OCI-LY7 (cell line): ENCODE results near the gene PARL. TPM values are rescaled to one million over a fixed set of nuclear protein-coding genes. Genes with fewer than 3 reads are reported as not detected.

Experiments
- BruUV-seq: library from RNA; stranded (reverse); fragments of 400-500 nt; replicated peaks from 2 replicates; lab custom pipeline; 2021; lab: Mats Ljungman, UMichigan
- CTCF ChIA-PET: fragments of 300-600 bp; sonication (Branson Sonifier 250); formaldehyde crosslinking; loops from one replicate; lab custom pipeline; 2022; ENCODE audit warnings: antibody characterized with exemption; ENCODE audit not compliant: unreplicated experiment; lab: Charles Lee
- POLR2A ChIA-PET: fragments of 300-600 bp; sonication (Branson Sonifier 250); formaldehyde crosslinking; loops from one replicate; lab custom pipeline; 2022; ENCODE audit warnings: antibody characterized with exemption; lab: Charles Lee
- DNase-seq: peaks from one replicate; pipeline ENCODE4 v3.0.0-alpha.2; 2015; ENCODE audit warnings: low spot score
- H2AFZ ChIP-seq: fragments of 200-600 bp; sonication (generic), shearing (Covaris generic); 2 replicates; pipeline ENCODE4 v1.6.1; 2014; ENCODE audit warnings: mild to moderate bottlenecking, antibody characterized with exemption, low read length, moderate library complexity
- H3K27ac ChIP-seq: fragments of 200-600 bp; sonication (generic); 2 replicates; pipeline ENCODE4 v1.5.1; 2014; ENCODE audit warnings: mixed run types, low read depth, mild to moderate bottlenecking, moderate library complexity, low read length, inconsistent platforms; ENCODE audit not compliant: poor library complexity, severe bottlenecking
- H3K36me3 ChIP-seq: fragments of 200-600 bp; sonication (generic); 2 replicates; pipeline ENCODE4 v1.6.1; 2014; ENCODE audit warnings: mild to moderate bottlenecking, antibody characterized with exemption, low read length, moderate library complexity, mixed read lengths; ENCODE audit not compliant: insufficient read depth
- H3K4me1 ChIP-seq: fragments of 200-600 bp; sonication (generic); 2 replicates; pipeline ENCODE4 v1.5.1; 2014; ENCODE audit warnings: mild to moderate bottlenecking, low read length; ENCODE audit not compliant: insufficient read depth, poor library complexity, severe bottlenecking
- H3K4me2 ChIP-seq: fragments of 200-600 bp; sonication (generic); 2 replicates; pipeline ENCODE4 v1.6.1; 2014; ENCODE audit warnings: mild to moderate bottlenecking, low read length
- H3K4me3 ChIP-seq: fragments of 200-600 bp; sonication (generic); 2 replicates; pipeline ENCODE4 v1.5.1; 2014; ENCODE audit warnings: mild to moderate bottlenecking, low read depth, low read length; ENCODE audit not compliant: poor library complexity, severe bottlenecking
- H3K79me2 ChIP-seq: fragments of 200-600 bp; sonication (generic); 2 replicates; pipeline ENCODE4 v1.6.1; 2016; ENCODE audit warnings: low read depth, mild to moderate bottlenecking, low read length, moderate library complexity, mixed read lengths; ENCODE audit not compliant: insufficient read depth
- H3K9me2 ChIP-seq: fragments of 200-600 bp; sonication (generic); 2 replicates; pipeline ENCODE4 v1.6.1; 2016; ENCODE audit warnings: mild to moderate bottlenecking, low read length, mixed read lengths; ENCODE audit not compliant: insufficient read depth
- H3K9me3 ChIP-seq: fragments of 200-600 bp; sonication (generic); 2 replicates; pipeline ENCODE4 v1.6.1; 2014; ENCODE audit warnings: mild to moderate bottlenecking, mixed run types, low read length, mixed read lengths
- H4K20me1 ChIP-seq: fragments of 200-600 bp; sonication (generic); 2 replicates; pipeline ENCODE4 v1.6.1; 2014; ENCODE audit warnings: mild to moderate bottlenecking, antibody characterized with exemption, low read length, moderate library complexity, mixed read lengths; ENCODE audit not compliant: insufficient read depth
- EZH2phosphoT487 ChIP-seq: fragments of 200-600 bp; sonication (generic); IDR thresholded peaks from 2 replicates; pipeline ENCODE4 v1.6.1; 2018; ENCODE audit warnings: low read depth, borderline replicate concordance, mild to moderate bottlenecking, mixed run types, antibody characterized with exemption, low read length, moderate library complexity, mixed read lengths
- intact Hi-C: fragments of 100-400 bp; cut with micrococcal nuclease; formaldehyde crosslinking; loops from one replicate; pipeline ENCODE4 v1.10.0; 2022; ENCODE audit not compliant: unreplicated experiment
- total RNA-seq, 2 experiments: library from RNA; depleted of rRNA in 1 of 2; stranded (reverse); fragments of >200 nt in 1 of 2; shearing (Covaris generic) in 1 of 2; gene quantifications; 2 replicates each; pipeline ENCODE4 v1.2.3, GENCODE V29; 2014 to 2022
- TF ChIP-seq, protein P1 (sequence below): fragments of 200-600 bp; sonication (generic); conservative IDR thresholded peaks from 2 replicates; pipeline ENCODE4 v1.5.1; 2014; ENCODE audit warnings: mild to moderate bottlenecking, antibody characterized with exemption, low read length, moderate library complexity, mixed read lengths

The PARL gene
- total RNA-seq, 2 experiments from 2014 or later = 43.5 to 69.3 TPM

DNA sequence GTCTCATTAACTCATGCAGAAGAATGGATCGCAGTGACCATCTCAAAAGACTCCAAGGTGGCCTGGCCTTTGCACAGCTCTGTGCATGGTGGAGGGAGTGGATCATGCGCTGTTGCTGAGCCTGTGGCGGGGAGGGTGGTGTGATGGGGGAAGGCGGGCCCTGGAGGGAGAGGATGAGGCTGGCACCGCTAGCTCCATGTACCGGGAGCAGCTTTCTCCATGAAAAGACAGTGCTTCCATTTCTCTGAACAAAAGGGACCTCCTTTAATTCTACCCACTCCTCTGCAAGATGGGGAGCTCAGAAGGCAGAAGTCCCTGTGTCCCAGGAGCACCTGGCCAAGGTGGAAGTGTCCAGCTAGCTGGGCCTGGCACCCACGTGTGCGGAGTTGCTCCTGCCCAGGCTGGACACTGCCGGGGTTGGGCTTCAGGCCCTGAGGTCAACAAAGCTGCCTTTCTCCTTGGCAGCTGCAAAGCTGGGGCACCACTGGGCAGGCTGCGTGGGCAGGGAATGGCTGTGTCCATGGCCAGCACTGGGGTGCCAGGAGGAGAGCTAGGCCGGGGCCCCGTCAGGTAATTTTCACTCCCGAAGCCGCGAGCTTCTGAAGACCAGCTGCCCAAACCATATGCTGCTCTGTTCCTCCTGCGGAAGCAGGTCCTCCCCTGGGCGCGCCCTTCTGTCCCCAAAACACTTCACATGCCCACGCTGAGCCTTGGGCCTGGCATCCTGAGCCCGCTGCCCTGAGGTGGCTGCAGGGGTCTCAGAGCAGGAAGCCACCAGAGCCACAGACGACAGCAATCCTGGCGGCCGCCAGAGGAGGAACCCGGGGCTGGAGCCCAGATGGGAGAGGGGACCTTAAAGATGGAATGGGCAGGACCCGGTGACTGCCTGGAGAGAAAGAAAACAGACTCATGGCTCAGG, 65.7 kb downstream of the PARL start:
- no peak for TF ChIP-seq EZH2phosphoT487
- TF ChIP-seq, protein P1, sequence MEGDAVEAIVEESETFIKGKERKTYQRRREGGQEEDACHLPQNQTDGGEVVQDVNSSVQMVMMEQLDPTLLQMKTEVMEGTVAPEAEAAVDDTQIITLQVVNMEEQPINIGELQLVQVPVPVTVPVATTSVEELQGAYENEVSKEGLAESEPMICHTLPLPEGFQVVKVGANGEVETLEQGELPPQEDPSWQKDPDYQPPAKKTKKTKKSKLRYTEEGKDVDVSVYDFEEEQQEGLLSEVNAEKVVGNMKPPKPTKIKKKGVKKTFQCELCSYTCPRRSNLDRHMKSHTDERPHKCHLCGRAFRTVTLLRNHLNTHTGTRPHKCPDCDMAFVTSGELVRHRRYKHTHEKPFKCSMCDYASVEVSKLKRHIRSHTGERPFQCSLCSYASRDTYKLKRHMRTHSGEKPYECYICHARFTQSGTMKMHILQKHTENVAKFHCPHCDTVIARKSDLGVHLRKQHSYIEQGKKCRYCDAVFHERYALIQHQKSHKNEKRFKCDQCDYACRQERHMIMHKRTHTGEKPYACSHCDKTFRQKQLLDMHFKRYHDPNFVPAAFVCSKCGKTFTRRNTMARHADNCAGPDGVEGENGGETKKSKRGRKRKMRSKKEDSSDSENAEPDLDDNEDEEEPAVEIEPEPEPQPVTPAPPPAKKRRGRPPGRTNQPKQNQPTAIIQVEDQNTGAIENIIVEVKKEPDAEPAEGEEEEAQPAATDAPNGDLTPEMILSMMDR = no peak
- Histone ChIP-seq H3K4me1 (peaks cover 25% of the 10 kb centered on the region), H3K79me2 (no peaks in the 10 kb centered on the region), H3K36me3 (no peaks in the 10 kb centered on the region), H3K4me3 (no peak overlapping the region), H3K27ac (no peak overlapping the region), H2AFZ (no peak overlapping the region), H3K4me2 (no peak overlapping the region), H3K9me2 (no peaks in the 10 kb centered on the region), H3K9me3 (no peaks in the 10 kb centered on the region), H4K20me1 (no peaks in the 10 kb centered on the region)
- ChIA-PET POLR2A (interaction anchor here (0.6 kb wide), 1 partner anchor 29 kb away, joined by 4 read pairs; no protein-coding TSS in a partner anchor), CTCF (no interaction called here)
- no peak for DNase-seq
- no TSS peak for BruUV-seq
- intact Hi-C loops = loop anchor here (5.0 kb wide), 1 partner anchor 352 kb away; no protein-coding TSS in a partner anchor

DNA sequence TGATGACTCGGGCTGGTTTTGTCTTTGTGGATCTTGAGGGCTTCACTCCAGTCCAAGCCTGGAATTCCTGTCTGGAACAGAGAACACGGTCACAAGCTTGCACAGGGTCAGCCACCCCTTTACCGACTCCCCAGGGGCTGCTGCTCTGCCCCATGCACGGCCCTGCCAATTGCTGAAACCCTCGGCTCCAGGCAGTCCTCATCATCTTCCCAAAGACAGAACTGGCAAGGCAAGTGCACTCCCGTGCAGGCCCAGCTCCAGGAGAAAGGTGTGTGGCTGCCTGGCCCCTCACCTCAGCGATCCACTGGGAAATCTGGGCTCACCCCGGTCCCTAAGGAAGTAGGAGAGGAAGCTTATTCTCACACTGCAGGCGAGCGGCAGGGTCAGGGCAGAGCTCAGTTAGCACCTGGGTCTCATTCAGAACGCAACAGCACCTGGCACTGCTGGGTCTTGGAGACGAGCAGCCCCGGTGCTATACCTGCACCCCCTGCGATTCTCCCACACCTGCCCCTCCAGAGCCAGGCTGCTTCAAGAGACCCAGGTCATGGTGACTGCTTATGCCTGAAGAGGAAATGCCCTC, 66.5 kb downstream of the PARL start:
- POLR2A ChIA-PET = no interaction called here
- Histone ChIP-seq H3K27ac (no peak overlapping the region), H3K4me3 (no peak overlapping the region), H3K9me3 (no peaks in the 10 kb centered on the region), H3K79me2 (no peaks in the 10 kb centered on the region), H3K4me1 (peaks cover 24% of the 10 kb centered on the region), H3K36me3 (no peaks in the 10 kb centered on the region), H3K9me2 (no peaks in the 10 kb centered on the region), H2AFZ (no peak overlapping the region), H3K4me2 (no peak overlapping the region), H4K20me1 (no peaks in the 10 kb centered on the region)
- TF ChIP-seq, protein P1 = no peak
- no peak for TF ChIP-seq EZH2phosphoT487
- intact Hi-C loops = loop anchor here (5.0 kb wide), 1 partner anchor 351 kb away; no protein-coding TSS in a partner anchor
- CTCF ChIA-PET = no interaction called here
- no peak for DNase-seq
- BruUV-seq = no TSS peak
